H1 (cell line): ENCODE data around the gene HAT1. TPM values are rescaled to one million over a fixed set of nuclear protein-coding genes. Genes with fewer than 3 reads are reported as not detected.

Source experiments
- CTCF ChIA-PET: fragments of 300-600 bp; sonication (Branson Sonifier 250); formaldehyde crosslinking; loops from one replicate; lab custom pipeline; 2021; ENCODE audit not compliant: partially characterized antibody; lab: Charles Lee
- POLR2A ChIA-PET: fragments of 300-600 bp; sonication (Branson Sonifier 250); formaldehyde crosslinking; loops from one replicate; lab custom pipeline; 2021; ENCODE audit warnings: inconsistent platforms; ENCODE audit not compliant: partially characterized antibody; lab: Charles Lee
- DNase-seq, 2 experiments: peaks; one replicate each; pipeline versions ENCODE4 v3.0.0 to v3.0.0-alpha.2; 2010 to 2022; ENCODE audit warnings: low spot score in 2 of 2, low read depth in 1 of 2, mixed read lengths in 1 of 2
- FAIRE-seq: peaks from 2 replicates; lab custom pipeline; 2011; peaks lifted over from hg19 to GRCh38; lab: Jason Lieb, UNC
- H2AFZ ChIP-seq: 2 replicates; pipeline ENCODE4 v1.8.1; 2012; ENCODE audit warnings: low read length, inconsistent platforms
- H2AK5ac ChIP-seq: 2 replicates; pipeline ENCODE4 v1.6.1; 2013; ENCODE audit warnings: low read depth, low read length
- H2BK120ac ChIP-seq: replicated peaks from 2 replicates; pipeline ENCODE3; 2013; ENCODE audit warnings: low read depth, low read length, inconsistent platforms
- H2BK12ac ChIP-seq: 2 replicates; pipeline ENCODE4 v1.6.1; 2013; ENCODE audit warnings: low read depth, low read length
- H2BK15ac ChIP-seq: 2 replicates; pipeline ENCODE4 v1.6.1; 2013; ENCODE audit warnings: low read length
- H2BK20ac ChIP-seq: 2 replicates; pipeline ENCODE4 v1.6.1; 2013; ENCODE audit warnings: low read length
- H2BK5ac ChIP-seq: 2 replicates; pipeline ENCODE4 v1.6.1; 2013; ENCODE audit warnings: low read depth, low read length
- H3K14ac ChIP-seq: 2 replicates; pipeline ENCODE4 v1.6.1; 2013; ENCODE audit warnings: inconsistent platforms; ENCODE audit not compliant: insufficient read length
- H3K18ac ChIP-seq: 2 replicates; pipeline ENCODE4 v1.6.1; 2013; ENCODE audit warnings: low read length; ENCODE audit errors: extremely low read depth
- H3K23ac ChIP-seq: 2 replicates; pipeline ENCODE4 v1.6.1; 2013; ENCODE audit warnings: inconsistent platforms; ENCODE audit not compliant: insufficient read length
- H3K23me2 ChIP-seq: 2 replicates; pipeline ENCODE4 v1.6.1; 2013; ENCODE audit warnings: low read depth, low read length
- H3K27ac ChIP-seq: 2 replicates; pipeline ENCODE4 v1.6.1; 2011; ENCODE audit warnings: low read depth, low read length, inconsistent platforms
- H3K27me3 ChIP-seq, 4 experiments: replicated peaks in 1 of 4; 1 replicate in 1 of 4; 2 replicates in 3 of 4; pipeline versions ENCODE4 v1.6.1 to v1.8.1; 2011 to 2013; ENCODE audit warnings: low read length in 3 of 4, mild to moderate bottlenecking in 3 of 4, inconsistent platforms in 2 of 4, mixed read lengths in 2 of 4, moderate library complexity in 1 of 4; ENCODE audit not compliant: control insufficient read depth in 3 of 4, insufficient read depth in 3 of 4; ENCODE audit errors: extremely low read depth in 1 of 4
- H3K36me3 ChIP-seq, 4 experiments: 2 replicates each; pipeline versions ENCODE4 v1.6.1 to v1.8.1; 2011 to 2013; ENCODE audit warnings: mild to moderate bottlenecking in 4 of 4, low read length in 3 of 4, moderate library complexity in 2 of 4, control low read depth in 1 of 4, inconsistent platforms in 1 of 4; ENCODE audit not compliant: insufficient read depth in 4 of 4, control insufficient read depth in 2 of 4
- H3K4ac ChIP-seq: replicated peaks from 2 replicates; pipeline ENCODE3; 2013; ENCODE audit warnings: low read length, low read depth, mixed read lengths, inconsistent platforms; ENCODE audit not compliant: insufficient read length
- H3K4me1 ChIP-seq, 4 experiments: replicated peaks in 1 of 4; 1 replicate in 1 of 4; 2 replicates in 3 of 4; pipeline versions ENCODE4 v1.6.1 to v1.8.1; 2011 to 2013; ENCODE audit warnings: low read length in 3 of 4, inconsistent platforms in 2 of 4, mixed read lengths in 1 of 4; ENCODE audit not compliant: insufficient read depth in 4 of 4, control insufficient read depth in 3 of 4
- H3K4me2 ChIP-seq, 2 experiments: 2 replicates each; pipeline versions ENCODE4 v1.6.1 to v1.8.1; 2011 to 2013; ENCODE audit warnings: low read depth in 2 of 2, low read length in 2 of 2, control low read depth in 1 of 2, inconsistent platforms in 1 of 2, mild to moderate bottlenecking in 1 of 2; ENCODE audit not compliant: insufficient read depth in 1 of 2
- H3K4me3 ChIP-seq, 4 experiments: fragments of 200-600, 300-600 bp in 1 of 4; sonication (generic), shearing (Covaris generic), sonication (Bioruptor Twin) in 1 of 4; 2 replicates each; pipeline versions ENCODE4 v1.5.1 to v1.8.1; 2011 to 2016; ENCODE audit warnings: low read length in 4 of 4, low read depth in 3 of 4, control low read depth in 2 of 4, inconsistent platforms in 2 of 4, mild to moderate bottlenecking in 2 of 4, mixed read lengths in 1 of 4, moderate library complexity in 1 of 4; ENCODE audit not compliant: insufficient read depth in 2 of 4; ENCODE audit errors: extremely low read depth in 1 of 4
- H3K56ac ChIP-seq: replicated peaks from 2 replicates; pipeline ENCODE3; 2013; ENCODE audit warnings: low read depth, mild to moderate bottlenecking, mixed read lengths, low read length, inconsistent platforms; ENCODE audit not compliant: insufficient read length
- H3K79me1 ChIP-seq: 2 replicates; pipeline ENCODE4 v1.6.1; 2013; ENCODE audit warnings: low read depth, low read length, control low read depth
- H3K79me2 ChIP-seq, 2 experiments: 2 replicates each; pipeline versions ENCODE4 v1.6.1 to v1.8.1; 2012 to 2013; ENCODE audit warnings: low read length in 2 of 2, mild to moderate bottlenecking in 2 of 2, inconsistent platforms in 1 of 2; ENCODE audit not compliant: insufficient read depth in 2 of 2, control insufficient read depth in 1 of 2
- H3K9ac ChIP-seq, 4 experiments: replicated peaks in 1 of 4; 1 replicate in 1 of 4; 2 replicates in 3 of 4; pipeline versions ENCODE4 v1.6.1 to v1.8.1; 2011 to 2013; ENCODE audit warnings: low read depth in 3 of 4, low read length in 3 of 4, control low read depth in 2 of 4, mild to moderate bottlenecking in 2 of 4, moderate library complexity in 2 of 4, inconsistent platforms in 1 of 4; ENCODE audit errors: extremely low read depth in 1 of 4
- H3K9me3 ChIP-seq, 2 experiments: 2 replicates each; pipeline versions ENCODE4 v1.6.1 to v1.8.1; 2012 to 2013; ENCODE audit warnings: mild to moderate bottlenecking in 2 of 2, moderate library complexity in 2 of 2, control low read depth in 1 of 2, inconsistent platforms in 1 of 2, low read depth in 1 of 2, low read length in 1 of 2, mixed read lengths in 1 of 2; ENCODE audit not compliant: insufficient read depth in 2 of 2
- H4K20me1 ChIP-seq, 2 experiments: replicated peaks in 1 of 2; 2 replicates each; pipeline versions ENCODE3 to v1.8.1; 2011 to 2013; ENCODE audit warnings: inconsistent platforms in 2 of 2, low read length in 2 of 2, mild to moderate bottlenecking in 1 of 2; ENCODE audit not compliant: insufficient read depth in 2 of 2, control insufficient read depth in 1 of 2
- H4K5ac ChIP-seq: 2 replicates; pipeline ENCODE4 v1.6.1; 2013; ENCODE audit warnings: low read length, low read depth, mixed read lengths, inconsistent platforms; ENCODE audit not compliant: insufficient read length
- H4K8ac ChIP-seq: 2 replicates; pipeline ENCODE4 v1.8.0; 2013; ENCODE audit warnings: mild to moderate bottlenecking, moderate library complexity, low read length, inconsistent platforms; ENCODE audit not compliant: insufficient read depth; ENCODE audit errors: extremely low read depth
- H4K91ac ChIP-seq: replicated peaks from 2 replicates; pipeline ENCODE3; 2013; ENCODE audit warnings: low read length, mixed read lengths, inconsistent platforms; ENCODE audit not compliant: insufficient read length
- BCL11A ChIP-seq, 2 experiments: IDR thresholded peaks; one replicate each; pipeline ENCODE4 v1.6.1; 2011; ENCODE audit warnings: low read depth in 2 of 2, low read length in 2 of 2, mild to moderate bottlenecking in 2 of 2
- CTCF ChIP-seq, 3 experiments: IDR thresholded peaks; 1 replicate in 2 of 3; 2 replicates in 1 of 3; pipeline versions ENCODE4 v1.5.1 to v1.6.1; 2011; ENCODE audit warnings: low read length in 3 of 3, mild to moderate bottlenecking in 3 of 3, inconsistent platforms in 2 of 3, low read depth in 1 of 3, moderate library complexity in 1 of 3; ENCODE audit not compliant: insufficient read depth in 1 of 3; ENCODE audit errors: control extremely low read depth in 1 of 3
- POLR2AphosphoS5 ChIP-seq: IDR thresholded peaks from 2 replicates; pipeline ENCODE4 v1.6.1; 2011; ENCODE audit warnings: low read depth, low read length
- RAD21 ChIP-seq, 2 experiments: IDR thresholded peaks in 1 of 2; conservative IDR thresholded peaks in 1 of 2; 2 replicates each; pipeline ENCODE4 v1.6.1; 2011; ENCODE audit warnings: low read depth in 2 of 2, low read length in 2 of 2, improper control_type of control experiment in 1 of 2, inconsistent platforms in 1 of 2, mild to moderate bottlenecking in 1 of 2, moderate library complexity in 1 of 2
- SIRT6 ChIP-seq: IDR thresholded peaks from one replicate; pipeline ENCODE4 v1.7.1; 2012; ENCODE audit warnings: low read length, inconsistent platforms
- SUZ12 ChIP-seq: fragments of 200-600 bp; sonication (generic); IDR thresholded peaks from 2 replicates; pipeline ENCODE4 v1.6.1; 2012; ENCODE audit warnings: mild to moderate bottlenecking, inconsistent platforms, low read length, moderate library complexity, mixed read lengths
- WGBS, 2 experiments: shearing (Covaris generic) in 1 of 2; methylation state at CpG; one replicate each; pipeline versions ENCODE4 v1.1.6 to v1.1.7; 2013 to 2015; ENCODE audit warnings: low lambda C conversion rate in 2 of 2, mixed read lengths in 2 of 2, inconsistent platforms in 1 of 2, low coverage in 1 of 2, missing lambda C conversion rate in 1 of 2; ENCODE audit not compliant: insufficient replicate concordance in 2 of 2, insufficient coverage in 1 of 2, insufficient read length in 1 of 2; ENCODE audit errors: extremely low coverage in 1 of 2, missing lambda C conversion rate in 1 of 2; 5-methylcytosine and 5-hydroxymethylcytosine counted together
- polyA plus RNA-seq, 7 experiments: library from polyadenylated mRNA; depleted of rRNA in 3 of 7; stranded (reverse) in 5 of 7; unstranded in 2 of 7; fragments of >200 nt in 5 of 7; fragments of 200-250 nt in 2 of 7; gene quantifications; 1 replicate in 5 of 7; 2 replicates in 1 of 7; 4 replicates in 1 of 7; pipeline versions ENCODE4 v1.2.1 to v1.2.3, GENCODE V29; 2011 to 2013; ENCODE audit warnings: missing spikeins in 2 of 7, mixed read lengths in 2 of 7
- total RNA-seq: library from RNA; stranded (reverse); fragmentation: NEBNext Ultra II Directional; extraction: Animal tissue kit (Norgen Biotek cat#: 25700); gene quantifications from 2 replicates; pipeline ENCODE4 v1.2.1, GENCODE V29; 2021

The HAT1 gene
- total and polyA plus RNA-seq, 2 of the 8 experiments (the other 6 are each of a cell fraction or from before 2014, with no cell fraction given) = 44.6 to 74.2 TPM

- CTCF ChIA-PET = interaction anchor here (0.7 to 1.0 kb wide), 4 partner anchors 15 to 147 kb away, joined by 3 to 4 read pairs (median 3); no protein-coding TSS in a partner anchor
- no peak overlapping the region for H3K4me2 ChIP-seq
- H3K18ac ChIP-seq = no peak overlapping the region
- peaks cover 0 to 8% (median 1%) of the 10 kb centered on the region in 4 experiments; a peak in 4 of 8 replicates for H3K36me3 ChIP-seq
- no peaks in the 10 kb centered on the region for H3K27me3 ChIP-seq
- H3K79me1 ChIP-seq = no peaks in the 10 kb centered on the region
- H3K56ac ChIP-seq = no peak overlapping the region
- no peaks in the 10 kb centered on the region for H3K23me2 ChIP-seq
- no peak overlapping the region for H2BK15ac ChIP-seq
- no peak overlapping the region for H4K91ac ChIP-seq
- H4K20me1 ChIP-seq = peaks cover 3 to 4% of the 10 kb centered on the region in 2 experiments
- H2AFZ ChIP-seq = no peak overlapping the region
- no peak overlapping the region for H2AK5ac ChIP-seq
- no peak overlapping the region for H2BK120ac ChIP-seq
- DNase-seq (no peak), FAIRE-seq (no peak)
- H2BK12ac ChIP-seq = no peak overlapping the region
- no peak overlapping the region for H2BK20ac ChIP-seq
- no peaks in the 10 kb centered on the region for H3K79me2 ChIP-seq
- H3K4ac ChIP-seq = no peak overlapping the region
- TF ChIP-seq SUZ12 (no peak), SIRT6 (no peak), CTCF (IDR thresholded peaks at IDR 0.05; ENCODE audit: control extremely low read depth in 1 of 3, insufficient read depth in 1 of 3, low read depth in 1 of 3, low read length in 3 of 3) (peak in 1 of 3 experiments; percentile 31; a peak in 2 of 4 replicates), POLR2AphosphoS5 (no peak), BCL11A (IDR thresholded peaks at IDR 0.05; ENCODE audit: low read depth in 2 of 2, low read length in 2 of 2) (no peak), RAD21 (IDR thresholded peaks at IDR 0.05 in 1 of 2, conservative IDR thresholded peaks at IDR 0.05 in 1 of 2; ENCODE audit: low read depth in 2 of 2, low read length in 2 of 2) (peak; percentile 44 to 52)
- no peak overlapping the region for H3K4me3 ChIP-seq
- no peak overlapping the region for H3K27ac ChIP-seq
- 90% methylated on average over 2 of the region's 2 CpGs; no CpG with 5 or more reads in 1 of the 2 experiments for WGBS, 2 experiments
- no peak overlapping the region for H2BK5ac ChIP-seq
- no peak overlapping the region for H4K5ac ChIP-seq
- H3K14ac ChIP-seq = no peak overlapping the region
- POLR2A ChIA-PET = no interaction called here
- no peaks in the 10 kb centered on the region for H3K9me3 ChIP-seq
- H4K8ac ChIP-seq = no peak overlapping the region
- no peak overlapping the region for H3K9ac ChIP-seq
- no peaks in the 10 kb centered on the region; a peak in 1 of 7 replicates for H3K4me1 ChIP-seq
- no peak overlapping the region for H3K23ac ChIP-seq
Measured at GRCh38 chr2:171957061-171957460, 34.8 kb downstream of the HAT1 start.
